ENCODE results near the gene SCAMP1. TPM values are rescaled to one million over a fixed set of nuclear protein-coding genes. Genes with fewer than 3 reads are reported as not detected.
A peak's percentile ranks its signal among the peaks of the same experiment; 100 is the strongest.

Gene SCAMP1
- total and polyA plus RNA-seq, 2 of the 13 experiments (the other 11 are each of a cell fraction or from before 2014, with no cell fraction given): 18.2 to 33.7 TPM

GRCh38 chr5:78331523-78332080, 28.8 kb upstream of the SCAMP1 start (continued):
- TF ChIP-seq RBM22 (optimal IDR thresholded peaks at IDR 0.05; ENCODE audit: low read length) (no peak), HIVEP1 (CRISPR knock-in tag; IDR thresholded peaks at IDR 0.05) (no peak), SOX13 (IDR thresholded peaks at IDR 0.05) (no peak), SOX13 (CRISPR knock-in tag; conservative IDR thresholded peaks at IDR 0.05 in 1 of 2, IDR thresholded peaks at IDR 0.05 in 1 of 2) (peak in 1 of 2 experiments; percentile 17; a peak in 1 of 4 replicates), ZNF138 (CRISPR knock-in tag; IDR thresholded peaks at IDR 0.05; ENCODE audit: low read depth) (no peak), ADNP (CRISPR knock-in tag; IDR thresholded peaks at IDR 0.05) (no peak), ZSCAN31 (CRISPR knock-in tag; IDR thresholded peaks at IDR 0.05; ENCODE audit: low read depth) (no peak), RBAK (CRISPR knock-in tag; IDR thresholded peaks at IDR 0.05) (no peak), MAFK (conservative IDR thresholded peaks at IDR 0.05 in 1 of 2, IDR thresholded peaks at IDR 0.05 in 1 of 2; ENCODE audit: low read length in 2 of 2) (no peak), ZNF563 (CRISPR knock-in tag; IDR thresholded peaks at IDR 0.05) (no peak)

- ChIA-PET CTCF (ENCODE audit: low intra/inter-chr PET ratio, low total read pairs) (no interaction called here), POLR2A (no interaction called here)
- FAIRE-seq: no peak
- Histone ChIP-seq H3K9me3 (ENCODE audit: low read length) (peaks cover 5% of the 10 kb centered on the region; the same call in 1 of the 2 replicates), H4K20me1 (ENCODE audit: insufficient read depth, low read length) (no peaks in the 10 kb centered on the region), H3K9ac (ENCODE audit: insufficient read depth, low read depth, low read length) (no peak overlapping the region), H3K4me3 (replicated peaks in 1 of 3; ENCODE audit: insufficient read depth in 1 of 3, low read depth in 2 of 3, low read length in 3 of 3) (no peak overlapping the region), H3K4me2 (ENCODE audit: low read depth, low read length) (no peak overlapping the region), H3K36me3 (replicated peaks in 1 of 2; ENCODE audit: control insufficient read depth in 1 of 2, insufficient read depth in 2 of 2, low read length in 2 of 2) (no peaks in the 10 kb centered on the region), H3K79me2 (ENCODE audit: insufficient read depth, low read length) (no peaks in the 10 kb centered on the region), H3K4me1 (ENCODE audit: insufficient read depth, low read length) (peaks cover 21% of the 10 kb centered on the region), H3K27ac (ENCODE audit: extremely low read length, insufficient read depth, low read length) (no peak overlapping the region), H2AFZ (ENCODE audit: low read length) (peak overlapping the region; percentile 29), H3K27me3 (ENCODE audit: control insufficient read depth in 1 of 2, insufficient read depth in 2 of 2, low read length in 2 of 2) (no peaks in the 10 kb centered on the region)
- WGBS (ENCODE audit: low lambda C conversion rate): 26% methylated on average over 3 of the region's 3 CpGs
- no peak for ATAC-seq
- no peak for DNase-seq (ENCODE audit: low spot score)
- BruUV-seq (replicated peaks): no TSS peak
- intact Hi-C loops (cut with micrococcal nuclease; ENCODE audit: unreplicated experiment): no loop called here
- in situ Hi-C loops (cut with HindIII; ENCODE audit: extremely low pct_ligation_motif_present, low pct_unique_long_range_greater_than_20kb): no loop called here
- TF ChIP-seq ZSCAN22 (CRISPR knock-in tag; IDR thresholded peaks at IDR 0.05) (no peak), BATF2 (CRISPR knock-in tag; IDR thresholded peaks at IDR 0.05) (no peak), ZNF746 (CRISPR knock-in tag; IDR thresholded peaks at IDR 0.05) (no peak), ZNF784 (CRISPR knock-in tag; IDR thresholded peaks at IDR 0.05; ENCODE audit: borderline replicate concordance) (no peak), FOSL1 (CRISPR knock-in tag; IDR thresholded peaks at IDR 0.05; ENCODE audit: borderline replicate concordance) (no peak), ATM (IDR thresholded peaks at IDR 0.05; ENCODE audit: borderline replicate concordance) (no peak), TRIM24 (CRISPR knock-in tag; IDR thresholded peaks at IDR 0.05) (no peak), ZBTB7A (CRISPR knock-in tag; IDR thresholded peaks at IDR 0.05) (no peak), ARID4A (CRISPR knock-in tag; IDR thresholded peaks at IDR 0.05; ENCODE audit: borderline replicate concordance) (no peak), NFYB (CRISPR knock-in tag; IDR thresholded peaks at IDR 0.05) (no peak)
Observed at GRCh38 chr5:78334811-78335210, 25.6 kb upstream of the SCAMP1 start.

All from HepG2 (cell line).